Liver (tissue), 5 donors: ENCODE results near the gene WDR37. TPM values are rescaled to one million over a fixed set of nuclear protein-coding genes. Genes with fewer than 3 reads are reported as not detected.

Source experiments
- EGR1 ChIP-seq, 2 donors: IDR thresholded peaks; 2 replicates each; pipeline ENCODE4 v1.6.1; 2016 to 2018; ENCODE audit warnings: antibody characterized with exemption in 2 of 2, low read depth in 2 of 2
- REST ChIP-seq: IDR thresholded peaks from 2 replicates; pipeline ENCODE4 v1.6.1; 2016; ENCODE audit warnings: antibody characterized with exemption, mild to moderate bottlenecking
- YY1 ChIP-seq: IDR thresholded peaks from 2 replicates; pipeline ENCODE4 v1.6.1; 2016; ENCODE audit warnings: antibody characterized with exemption, mild to moderate bottlenecking
- polyA plus RNA-seq, 2 donors: library from polyadenylated mRNA; stranded (reverse) in 1 of 2; unstranded in 1 of 2; fragments of 200-250 nt in 1 of 2; fragments of >200 nt in 1 of 2; fragmentation: Nextera tagmentation in 1 of 2; extraction: Ambion mirVana in 1 of 2; gene quantifications; one replicate each; pipeline versions ENCODE4 v1.2.1 to v1.2.3, GENCODE V29; 2013 to 2015
- total RNA-seq, 2 donors: library from RNA; depleted of rRNA; stranded (reverse); fragments of >200 nt; gene quantifications; one replicate each; pipeline ENCODE4 v1.2.3, GENCODE V29; 2014
- donor health status: healthy.
- donor health status: healthy.
- donor health status: healthy.

Gene WDR37
- total and polyA plus RNA-seq, 4 donors = 3.6 to 12.1 (median 5.6) TPM

- TF ChIP-seq REST = no peak
- TF ChIP-seq YY1 = no peak
- no peak for TF ChIP-seq EGR1 (IDR thresholded peaks at IDR 0.05; ENCODE audit: low read depth in 2 of 2)
These were observed 124.7 kb downstream of the WDR37 start (continued) for GRCh38 chr10:1180836-1181235.

Other genes with a start within 250 kb of the WDR37 start
- gene LARP4B, start 124.7 kb upstream of the WDR37 start, total RNA-seq = 10 to 100 TPM; 16.1 to 20.4 TPM
- gene LARP4B, start 124.7 kb upstream of the WDR37 start, polyA plus RNA-seq = 1 to 10 TPM; 5.5 to 8.1 TPM
- 10 to 100 TPM in 1 of 2 donors, 1 to 10 TPM in 1; 9.8 to 15.1 TPM for gene GTPBP4, start 68.0 kb upstream of the WDR37 start, total RNA-seq
- gene GTPBP4, start 68.0 kb upstream of the WDR37 start, polyA plus RNA-seq = 10 to 100 TPM; 10.7 to 13.6 TPM
- not detected for gene IDI2, start 30.5 kb upstream of the WDR37 start, total RNA-seq
- not detected for gene IDI2, start 30.5 kb upstream of the WDR37 start, polyA plus RNA-seq
- 100 to 1,000 TPM; 137 to 264 TPM for gene IDI1, start 7.3 kb upstream of the WDR37 start, total RNA-seq
- 10 to 100 TPM; 78.8 to 80.5 TPM for gene IDI1, start 7.3 kb upstream of the WDR37 start, polyA plus RNA-seq